ENCODE data around the gene PPP1R16B.
"Not testable (repeated sequence)": the region's sequence is repeated elsewhere in the genome, so short reads cannot be mapped to it uniquely, and the experiment has no call there.

Gene PPP1R16B

DNA sequence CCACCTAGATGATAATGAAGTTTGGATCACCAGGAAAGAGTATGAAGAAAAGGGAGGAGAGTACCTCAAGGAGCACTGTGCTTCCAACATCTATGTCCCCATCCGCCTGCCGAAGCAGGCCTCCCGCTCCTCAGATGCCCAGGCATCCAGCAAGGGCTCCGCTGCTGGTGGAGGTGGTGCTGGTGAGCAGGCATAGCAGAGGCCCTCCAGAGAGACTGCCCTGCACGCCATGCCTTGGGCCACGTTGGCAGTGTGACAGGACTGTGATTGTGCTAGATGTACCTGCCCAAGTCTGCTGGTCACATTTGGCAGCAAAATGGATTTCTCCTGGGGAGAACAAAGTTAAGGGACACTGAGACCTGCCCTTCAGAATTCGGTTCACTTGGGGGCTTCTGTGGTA is 33.9 kb upstream of the PPP1R16B start:
- H3K4me1 ChIP-seq (ENCODE audit: control insufficient read depth, insufficient read depth, low read length): no peaks in the 10 kb centered on the region
- no peak overlapping the region for H3K4me3 ChIP-seq (ENCODE audit: low read depth, low read length)
- peaks cover 15% of the 10 kb centered on the region for H3K36me3 ChIP-seq (ENCODE audit: control insufficient read depth, insufficient read depth, low read length)
- H3K9ac ChIP-seq (ENCODE audit: low read depth, low read length): no peak overlapping the region
- H3K27me3 ChIP-seq (ENCODE audit: control insufficient read depth, insufficient read depth, low read length): no peaks in the 10 kb centered on the region
- H3K9me3 ChIP-seq (ENCODE audit: control insufficient read depth, insufficient read depth, low read length): no peaks in the 10 kb centered on the region

DNA sequence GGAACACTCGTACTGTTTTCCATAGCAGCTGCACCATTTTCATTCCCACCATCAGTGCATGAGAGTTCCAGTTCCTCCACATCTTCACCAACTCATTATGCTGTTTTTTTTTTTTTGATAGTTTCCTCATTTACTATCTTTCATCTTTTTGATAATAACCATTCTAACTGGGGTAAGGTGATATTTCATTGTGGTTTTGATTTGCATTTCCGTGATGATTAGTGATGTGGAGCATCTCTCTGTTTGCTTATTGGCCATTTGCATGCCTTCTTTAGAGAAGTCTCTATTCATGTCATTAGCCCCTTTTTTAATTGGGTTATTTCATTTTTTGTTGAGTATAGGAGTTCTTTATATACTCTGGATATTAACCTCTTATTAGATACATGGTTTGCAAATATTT is 31.3 kb upstream of the PPP1R16B start:
- H3K27me3 ChIP-seq (ENCODE audit: control insufficient read depth, insufficient read depth, low read length): no peaks in the 10 kb centered on the region
- H3K4me1 ChIP-seq (ENCODE audit: control insufficient read depth, insufficient read depth, low read length): no peaks in the 10 kb centered on the region
- H3K9me3 ChIP-seq (ENCODE audit: control insufficient read depth, insufficient read depth, low read length): no peaks in the 10 kb centered on the region
- H3K4me3 ChIP-seq (ENCODE audit: low read depth, low read length): no peak overlapping the region
- no peak overlapping the region for H3K9ac ChIP-seq (ENCODE audit: low read depth, low read length)
- H3K36me3 ChIP-seq (ENCODE audit: control insufficient read depth, insufficient read depth, low read length): peaks cover 8% of the 10 kb centered on the region

DNA sequence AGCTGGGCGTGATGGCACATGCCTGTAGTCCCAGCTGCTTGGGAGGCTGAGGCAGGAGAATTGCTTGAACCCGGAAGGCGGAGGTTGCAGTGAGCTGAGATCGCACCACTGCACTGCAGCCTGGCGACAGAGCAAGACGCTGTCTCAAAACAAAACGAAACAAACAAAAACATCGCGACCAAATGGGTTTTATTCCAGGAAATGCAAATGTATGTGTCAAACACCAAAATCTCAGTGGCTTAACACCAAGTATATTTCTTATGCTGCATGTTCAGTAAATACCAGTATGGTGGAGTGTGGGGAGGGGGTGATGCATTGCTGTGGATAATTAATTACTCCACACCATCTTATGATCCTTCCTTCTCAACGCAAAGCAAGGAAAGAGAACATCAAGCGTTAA is 29.1 kb upstream of the PPP1R16B start:
- H3K9me3 ChIP-seq (ENCODE audit: control insufficient read depth, insufficient read depth, low read length): no peaks in the 10 kb centered on the region
- H3K4me3 ChIP-seq (ENCODE audit: low read depth, low read length): no peak overlapping the region
- no peak overlapping the region for H3K9ac ChIP-seq (ENCODE audit: low read depth, low read length)
- H3K27me3 ChIP-seq (ENCODE audit: control insufficient read depth, insufficient read depth, low read length): no peaks in the 10 kb centered on the region
- H3K36me3 ChIP-seq (ENCODE audit: control insufficient read depth, insufficient read depth, low read length): peaks cover 3% of the 10 kb centered on the region
- peaks cover 7% of the 10 kb centered on the region for H3K4me1 ChIP-seq (ENCODE audit: control insufficient read depth, insufficient read depth, low read length)

DNA sequence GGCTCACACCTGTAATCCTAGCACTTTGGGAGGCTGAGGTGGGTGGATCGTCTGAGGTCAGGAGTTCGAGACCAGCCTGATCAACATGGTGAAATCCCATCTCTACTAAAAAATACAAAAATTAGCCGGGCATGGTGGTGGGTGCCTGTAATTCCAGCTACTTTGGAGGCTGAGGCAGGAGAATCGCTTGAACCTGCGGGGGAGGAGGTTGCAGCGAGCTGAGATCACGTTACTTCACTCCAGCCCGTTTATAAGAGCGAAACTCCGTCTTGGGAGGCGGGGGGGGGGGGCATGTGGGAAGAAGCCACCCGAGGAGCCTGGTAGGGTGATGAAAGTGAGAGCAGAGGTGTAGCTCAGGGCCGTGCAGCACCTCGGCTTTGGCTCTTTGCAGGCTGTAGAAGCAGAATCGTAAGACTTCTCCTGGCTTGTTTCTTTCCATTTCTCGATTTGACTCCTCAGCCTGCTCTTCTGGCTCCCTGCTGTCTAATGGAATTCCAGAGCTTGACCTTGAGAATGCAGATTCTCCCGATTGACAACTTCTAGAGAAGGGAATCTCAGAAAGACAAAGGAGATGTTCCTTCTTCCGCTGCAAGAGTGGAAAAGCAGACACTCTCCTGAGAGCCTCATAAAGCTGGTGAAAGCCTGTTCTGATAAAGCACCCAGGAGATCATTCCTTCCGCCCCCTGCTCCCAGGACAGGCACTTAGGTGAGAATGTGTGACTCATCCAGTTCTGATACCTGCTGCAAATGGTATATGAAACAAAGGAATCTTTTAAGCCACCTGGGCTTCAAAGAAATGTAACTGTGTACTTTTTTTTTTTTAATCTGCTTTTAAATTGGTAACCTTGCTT is 26.0 kb upstream of the PPP1R16B start:
- H3K9ac ChIP-seq (ENCODE audit: low read depth, low read length): no peak overlapping the region
- no peaks in the 10 kb centered on the region for H3K36me3 ChIP-seq (ENCODE audit: control insufficient read depth, insufficient read depth, low read length)
- H3K9me3 ChIP-seq (ENCODE audit: control insufficient read depth, insufficient read depth, low read length): no peaks in the 10 kb centered on the region
- H3K4me3 ChIP-seq (ENCODE audit: low read depth, low read length): no peak overlapping the region
- H3K4me1 ChIP-seq (ENCODE audit: control insufficient read depth, insufficient read depth, low read length): peaks cover 7% of the 10 kb centered on the region
- H3K27me3 ChIP-seq (ENCODE audit: control insufficient read depth, insufficient read depth, low read length): no peaks in the 10 kb centered on the region

DNA sequence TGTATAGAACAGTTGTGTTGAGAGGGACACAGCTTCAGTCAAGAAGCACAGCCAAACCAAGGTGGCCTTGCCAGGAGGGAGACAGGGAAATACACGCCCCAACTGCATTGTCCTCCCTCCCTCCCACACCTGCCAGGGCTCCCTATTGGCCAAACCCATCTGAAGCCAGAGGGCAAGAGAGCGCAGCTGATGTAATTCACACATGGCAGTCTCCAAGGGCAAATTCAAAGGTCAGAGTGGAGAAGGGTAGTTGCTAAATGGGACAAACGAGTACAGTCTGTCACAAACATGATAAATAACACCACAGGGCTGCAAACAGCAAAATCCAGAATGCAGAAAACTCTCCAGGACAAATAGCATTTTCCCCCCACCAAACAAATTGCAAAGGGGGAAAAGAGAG is 23.2 kb upstream of the PPP1R16B start:
- no peaks in the 10 kb centered on the region for H3K9me3 ChIP-seq (ENCODE audit: control insufficient read depth, insufficient read depth, low read length)
- no peak overlapping the region for H3K4me3 ChIP-seq (ENCODE audit: low read depth, low read length)
- H3K36me3 ChIP-seq (ENCODE audit: control insufficient read depth, insufficient read depth, low read length): no peaks in the 10 kb centered on the region
- peaks cover 7% of the 10 kb centered on the region for H3K4me1 ChIP-seq (ENCODE audit: control insufficient read depth, insufficient read depth, low read length)
- no peak overlapping the region for H3K9ac ChIP-seq (ENCODE audit: low read depth, low read length)
- no peaks in the 10 kb centered on the region for H3K27me3 ChIP-seq (ENCODE audit: control insufficient read depth, insufficient read depth, low read length)

DNA sequence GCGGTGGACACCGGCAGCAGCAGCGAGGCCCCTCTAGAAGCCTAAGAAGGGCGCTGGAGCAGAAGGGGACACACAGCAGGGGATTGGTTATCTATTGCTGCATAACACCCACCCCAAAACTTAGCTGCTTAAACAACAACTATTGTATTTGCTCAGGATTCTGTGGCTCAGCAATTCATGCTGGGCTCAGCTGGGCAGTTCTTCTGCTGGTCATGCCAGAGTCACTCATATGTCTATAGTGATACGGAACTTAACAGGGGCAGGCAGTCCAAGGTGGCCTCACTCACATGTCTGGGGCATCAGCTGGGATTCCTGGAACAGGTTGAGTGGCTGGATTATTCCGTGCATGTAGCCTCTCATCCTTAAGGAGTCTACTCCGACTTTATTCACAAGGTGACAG is 17.6 kb upstream of the PPP1R16B start:
- Histone ChIP-seq H3K36me3 (ENCODE audit: control insufficient read depth, insufficient read depth, low read length) (no peaks in the 10 kb centered on the region), H3K9me3 (ENCODE audit: control insufficient read depth, insufficient read depth, low read length) (no peaks in the 10 kb centered on the region), H3K27me3 (ENCODE audit: control insufficient read depth, insufficient read depth, low read length) (no peaks in the 10 kb centered on the region), H3K9ac (ENCODE audit: low read depth, low read length) (no peak overlapping the region), H3K4me3 (ENCODE audit: low read depth, low read length) (no peak overlapping the region), H3K4me1 (ENCODE audit: control insufficient read depth, insufficient read depth, low read length) (no peaks in the 10 kb centered on the region)

DNA sequence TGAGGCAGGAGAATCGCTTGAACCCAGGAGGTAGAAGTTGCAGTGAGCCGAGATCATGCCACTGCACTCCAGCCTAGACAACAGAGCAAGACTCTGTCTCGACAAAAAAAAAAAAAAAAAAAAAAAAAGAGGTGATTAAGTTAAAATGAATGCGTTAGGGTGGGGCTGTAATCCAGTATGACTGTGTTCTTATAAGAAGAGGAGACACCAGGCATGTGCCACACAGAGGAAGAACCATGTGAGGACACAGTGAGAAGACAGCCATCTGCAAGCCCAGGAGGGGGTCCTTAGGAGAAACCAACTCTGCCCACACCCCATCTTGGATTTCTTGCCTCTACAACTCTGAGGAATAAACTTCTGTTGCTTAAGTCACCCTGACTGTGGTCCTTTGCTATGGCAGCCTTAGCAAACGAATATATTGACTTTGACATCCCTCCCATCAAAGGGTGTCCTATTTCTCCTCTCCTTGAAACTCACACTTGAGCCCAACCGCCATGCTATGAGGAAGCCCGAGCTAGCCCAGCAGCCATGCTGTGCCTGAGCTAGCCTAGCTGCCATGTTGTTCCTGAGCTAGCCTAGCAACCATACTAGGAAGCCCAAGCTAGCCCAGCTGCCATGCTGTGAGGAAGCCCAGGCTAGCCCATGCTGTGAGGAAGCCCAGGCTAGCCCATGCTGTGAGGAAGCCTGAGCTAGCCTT is 15.8 kb upstream of the PPP1R16B start:
- no peaks in the 10 kb centered on the region for H3K27me3 ChIP-seq (ENCODE audit: control insufficient read depth, insufficient read depth, low read length)
- no peak overlapping the region for H3K9ac ChIP-seq (ENCODE audit: low read depth, low read length)
- no peak overlapping the region for H3K4me3 ChIP-seq (ENCODE audit: low read depth, low read length)
- H3K4me1 ChIP-seq (ENCODE audit: control insufficient read depth, insufficient read depth, low read length): no peaks in the 10 kb centered on the region
- no peaks in the 10 kb centered on the region for H3K9me3 ChIP-seq (ENCODE audit: control insufficient read depth, insufficient read depth, low read length)
- H3K36me3 ChIP-seq (ENCODE audit: control insufficient read depth, insufficient read depth, low read length): no peaks in the 10 kb centered on the region

DNA sequence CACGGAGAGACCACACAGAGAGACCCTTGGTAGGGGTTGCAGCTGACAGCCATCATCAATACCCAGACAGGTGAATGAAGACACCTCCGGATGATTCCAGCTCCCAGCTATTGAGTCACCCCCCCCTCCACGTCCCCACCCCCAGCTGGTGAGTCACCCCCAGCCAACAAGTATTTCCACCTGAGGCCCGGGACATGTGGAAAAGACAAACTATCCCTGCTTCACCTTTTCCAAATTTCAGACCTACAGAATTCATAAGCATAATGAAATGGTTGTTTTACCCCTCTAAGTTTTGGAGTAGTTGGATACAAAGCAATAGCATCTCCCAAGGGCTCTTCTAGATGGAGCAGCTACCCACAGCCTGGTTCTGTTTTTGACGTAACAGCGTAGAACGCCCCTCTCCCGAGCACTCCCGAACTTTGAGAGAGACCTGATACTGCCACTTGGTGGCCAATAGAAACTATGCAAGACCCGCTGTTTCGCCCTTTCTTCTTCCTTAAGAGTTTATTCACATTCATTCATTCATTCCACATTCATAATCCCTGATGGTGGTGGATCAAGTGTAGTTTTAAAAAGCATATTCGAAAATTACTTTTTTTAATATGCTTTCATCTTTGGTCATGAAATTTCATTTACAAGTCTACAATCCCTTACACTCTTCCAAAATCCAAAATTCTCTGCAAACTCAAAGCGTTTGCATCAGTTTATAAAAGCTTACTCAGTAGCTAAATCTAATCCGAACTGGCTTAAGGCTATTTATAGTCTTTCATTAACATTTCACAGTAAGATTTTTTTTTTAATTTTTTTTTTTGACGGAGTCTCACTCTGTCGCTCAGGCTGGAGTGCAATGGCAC is 15.1 kb upstream of the PPP1R16B start:
- H3K9ac ChIP-seq (ENCODE audit: low read depth, low read length): no peak overlapping the region
- H3K27me3 ChIP-seq (ENCODE audit: control insufficient read depth, insufficient read depth, low read length): no peaks in the 10 kb centered on the region
- no peaks in the 10 kb centered on the region for H3K9me3 ChIP-seq (ENCODE audit: control insufficient read depth, insufficient read depth, low read length)
- H3K36me3 ChIP-seq (ENCODE audit: control insufficient read depth, insufficient read depth, low read length): no peaks in the 10 kb centered on the region
- no peaks in the 10 kb centered on the region for H3K4me1 ChIP-seq (ENCODE audit: control insufficient read depth, insufficient read depth, low read length)
- H3K4me3 ChIP-seq (ENCODE audit: low read depth, low read length): no peak overlapping the region

DNA sequence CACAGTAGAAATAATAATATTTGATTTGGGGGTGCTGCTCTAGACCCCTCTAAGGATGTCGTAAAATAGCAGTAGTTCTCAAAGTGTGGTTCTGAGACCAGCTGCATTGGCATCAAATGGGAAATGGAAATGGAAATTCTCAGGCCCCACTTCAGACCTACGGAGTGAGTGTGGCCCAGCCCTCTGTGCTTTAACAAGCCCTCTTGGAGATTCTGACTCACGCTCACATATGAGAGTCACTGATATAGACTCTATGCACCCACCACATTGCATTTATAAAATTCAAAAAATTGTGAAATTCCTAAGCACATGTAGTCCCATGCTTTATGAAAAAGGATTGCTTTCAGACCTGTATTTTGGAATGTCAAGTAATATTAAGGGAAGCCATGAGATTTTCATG is 14.2 kb upstream of the PPP1R16B start:
- no peak overlapping the region for H3K4me3 ChIP-seq (ENCODE audit: low read depth, low read length)

DNA sequence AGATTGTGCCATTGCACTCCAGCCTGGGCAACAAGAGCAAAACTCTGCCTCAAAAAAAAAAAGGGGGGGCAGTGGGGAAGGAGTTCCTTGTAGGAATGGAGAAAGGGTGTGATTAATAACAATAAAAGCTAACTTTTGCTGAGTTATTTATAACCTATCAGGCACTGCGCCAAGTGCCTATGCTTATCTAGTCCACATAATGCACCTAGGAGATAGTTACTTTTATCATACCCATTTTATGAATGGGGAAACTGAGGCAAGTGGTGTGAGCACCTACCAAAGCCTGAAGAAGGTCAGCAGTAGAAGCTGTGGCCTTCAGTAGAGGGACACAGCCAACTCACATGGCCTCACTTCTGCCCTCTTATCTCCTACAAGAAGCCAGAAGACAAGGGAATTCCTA is 13.6 kb upstream of the PPP1R16B start:
- H3K4me1 ChIP-seq (ENCODE audit: control insufficient read depth, insufficient read depth, low read length): no peaks in the 10 kb centered on the region
- H3K9ac ChIP-seq (ENCODE audit: low read depth, low read length): no peak overlapping the region
- no peaks in the 10 kb centered on the region for H3K36me3 ChIP-seq (ENCODE audit: control insufficient read depth, insufficient read depth, low read length)
- no peaks in the 10 kb centered on the region for H3K27me3 ChIP-seq (ENCODE audit: control insufficient read depth, insufficient read depth, low read length)
- H3K9me3 ChIP-seq (ENCODE audit: control insufficient read depth, insufficient read depth, low read length): no peaks in the 10 kb centered on the region
- H3K4me3 ChIP-seq (ENCODE audit: low read depth, low read length): no peak overlapping the region

More for the DNA sequence above, 14.2 kb upstream of the PPP1R16B start:
- H3K4me1 ChIP-seq (ENCODE audit: control insufficient read depth, insufficient read depth, low read length): no peaks in the 10 kb centered on the region
- no peaks in the 10 kb centered on the region for H3K36me3 ChIP-seq (ENCODE audit: control insufficient read depth, insufficient read depth, low read length)
- H3K27me3 ChIP-seq (ENCODE audit: control insufficient read depth, insufficient read depth, low read length): no peaks in the 10 kb centered on the region
- H3K9ac ChIP-seq (ENCODE audit: low read depth, low read length): no peak overlapping the region
- no peaks in the 10 kb centered on the region for H3K9me3 ChIP-seq (ENCODE audit: control insufficient read depth, insufficient read depth, low read length)

DNA sequence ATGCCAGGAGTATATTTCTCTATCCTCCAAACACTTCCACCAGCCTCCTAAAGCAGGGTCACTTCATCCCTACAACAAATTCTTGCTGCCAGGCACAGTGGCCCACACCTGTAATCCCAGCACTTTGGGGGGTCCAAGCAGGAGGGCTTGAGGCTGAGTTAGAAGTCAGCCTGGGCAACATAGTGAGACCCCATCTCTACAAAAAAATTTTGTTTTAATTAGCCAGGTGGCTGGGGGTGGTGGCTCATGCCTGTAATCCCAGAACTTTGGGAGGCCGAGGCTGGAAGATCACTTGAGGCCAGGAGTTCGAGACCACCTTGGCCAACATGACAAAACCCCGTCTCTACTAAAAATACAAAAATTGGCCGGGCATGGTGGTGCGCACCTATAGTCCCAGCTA is 11.4 kb upstream of the PPP1R16B start:
- H3K36me3 ChIP-seq (ENCODE audit: control insufficient read depth, insufficient read depth, low read length); H3K4me1 ChIP-seq (ENCODE audit: control insufficient read depth, insufficient read depth, low read length); H3K9me3 ChIP-seq (ENCODE audit: control insufficient read depth, insufficient read depth, low read length); H3K9ac ChIP-seq (ENCODE audit: low read depth, low read length); H3K27me3 ChIP-seq (ENCODE audit: control insufficient read depth, insufficient read depth, low read length); H3K4me3 ChIP-seq (ENCODE audit: low read depth, low read length): not testable (repeated sequence)

All from iPS-15b (cell line).